Glutamatergic neuron (in vitro differentiated cells): ENCODE data around the gene PLCG1. TPM values are rescaled to one million over a fixed set of nuclear protein-coding genes. Genes with fewer than 3 reads are reported as not detected.

ENCODE experiments used
- DNase-seq: peaks from one replicate; pipeline ENCODE4 v3.0.0; 2022
- H3K27ac Mint-ChIP-seq: one replicate; pipeline ENCODE4 v1.8.0; 2020; ENCODE audit warnings: mild to moderate bottlenecking, mixed read lengths, inconsistent platforms; ENCODE audit not compliant: unreplicated experiment
- H3K27me3 Mint-ChIP-seq: one replicate; pipeline ENCODE4 v1.8.0; 2020; ENCODE audit warnings: mild to moderate bottlenecking, moderate library complexity, mixed read lengths, inconsistent platforms; ENCODE audit not compliant: unreplicated experiment
- H3K36me3 Mint-ChIP-seq: one replicate; pipeline ENCODE4 v1.8.0; 2020; ENCODE audit warnings: mild to moderate bottlenecking, mixed read lengths, inconsistent platforms; ENCODE audit not compliant: unreplicated experiment
- H3K4me1 Mint-ChIP-seq: one replicate; pipeline ENCODE4 v1.8.0; 2020; ENCODE audit warnings: mild to moderate bottlenecking, low read depth, mixed read lengths, inconsistent platforms; ENCODE audit not compliant: unreplicated experiment
- H3K4me3 Mint-ChIP-seq: one replicate; pipeline ENCODE4 v1.8.0; 2020; ENCODE audit warnings: mild to moderate bottlenecking, mixed read lengths, inconsistent platforms; ENCODE audit not compliant: unreplicated experiment
- H3K9me3 Mint-ChIP-seq: one replicate; pipeline ENCODE4 v1.8.0; 2020; ENCODE audit warnings: mild to moderate bottlenecking, moderate library complexity, mixed read lengths, inconsistent platforms; ENCODE audit not compliant: unreplicated experiment
- total RNA-seq: library from RNA; stranded (reverse); fragmentation: NEBNext Ultra II Directional; extraction: Animal tissue kit (Norgen Biotek cat#: 25700); gene quantifications from one replicate; pipeline ENCODE4 v1.2.1, GENCODE V29; 2021; ENCODE audit not compliant: unreplicated experiment
- TF ChIP-seq, protein P1 (sequence below): fragments of 200-600 bp; sonication (generic); IDR thresholded peaks from one replicate; pipeline ENCODE4 v1.5.0; 2021; ENCODE audit not compliant: partially characterized antibody, unreplicated experiment

PLCG1 gene
- total RNA-seq, 1 donor from 2014 or later, result 458 TPM

DNA sequence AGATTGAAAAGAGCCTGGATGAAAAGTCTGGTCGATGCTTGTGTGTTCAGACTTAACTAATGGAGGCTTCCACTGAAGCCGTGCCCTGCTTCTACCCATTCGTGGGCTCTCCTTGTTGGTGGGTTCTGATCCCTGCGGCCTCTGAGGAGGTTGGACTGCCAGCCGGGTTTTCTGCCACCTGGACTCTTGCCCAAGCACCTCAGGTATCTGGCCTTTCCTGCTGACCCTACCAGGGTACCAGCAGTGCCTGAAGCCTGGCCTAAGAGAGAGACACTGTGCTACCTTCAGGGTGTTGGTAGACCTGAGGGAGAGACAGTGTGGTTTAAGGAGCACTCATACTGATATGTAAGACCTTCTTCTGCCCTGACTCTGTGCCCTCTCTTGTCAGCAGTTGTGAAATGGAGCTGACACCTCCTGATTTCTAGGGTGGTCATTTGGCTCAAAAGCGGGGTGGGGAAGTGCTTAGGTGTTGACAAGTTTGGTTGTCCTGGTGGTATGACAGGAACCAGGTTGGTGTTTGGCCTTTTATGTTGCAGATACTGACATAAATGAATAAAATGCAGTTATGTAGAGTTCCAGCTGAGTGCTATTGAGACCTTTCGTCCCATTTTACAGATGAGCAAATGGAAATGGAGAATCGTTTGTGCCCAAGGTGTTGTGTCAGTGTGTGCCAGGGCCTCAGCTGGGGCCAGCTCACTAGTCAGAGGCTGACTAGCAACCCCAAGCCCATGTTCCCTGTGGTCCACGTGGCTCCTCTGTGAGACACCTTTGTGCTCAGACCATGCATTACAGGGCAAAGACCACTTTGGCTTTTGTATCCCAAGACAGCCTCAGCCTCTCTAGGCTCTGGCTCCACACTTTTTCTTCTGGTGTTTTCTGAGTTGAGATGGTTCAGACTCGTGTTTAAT, 3.1 kb downstream of the PLCG1 start:
- peak overlapping the region; percentile 99 for H3K4me3 Mint-ChIP-seq
- DNase-seq, result no peak
- H3K4me1 Mint-ChIP-seq, result peaks cover 54% of the 10 kb centered on the region
- H3K27me3 Mint-ChIP-seq, result peaks cover 22% of the 10 kb centered on the region
- no peaks in the 10 kb centered on the region for H3K36me3 Mint-ChIP-seq
- TF ChIP-seq, protein P1, sequence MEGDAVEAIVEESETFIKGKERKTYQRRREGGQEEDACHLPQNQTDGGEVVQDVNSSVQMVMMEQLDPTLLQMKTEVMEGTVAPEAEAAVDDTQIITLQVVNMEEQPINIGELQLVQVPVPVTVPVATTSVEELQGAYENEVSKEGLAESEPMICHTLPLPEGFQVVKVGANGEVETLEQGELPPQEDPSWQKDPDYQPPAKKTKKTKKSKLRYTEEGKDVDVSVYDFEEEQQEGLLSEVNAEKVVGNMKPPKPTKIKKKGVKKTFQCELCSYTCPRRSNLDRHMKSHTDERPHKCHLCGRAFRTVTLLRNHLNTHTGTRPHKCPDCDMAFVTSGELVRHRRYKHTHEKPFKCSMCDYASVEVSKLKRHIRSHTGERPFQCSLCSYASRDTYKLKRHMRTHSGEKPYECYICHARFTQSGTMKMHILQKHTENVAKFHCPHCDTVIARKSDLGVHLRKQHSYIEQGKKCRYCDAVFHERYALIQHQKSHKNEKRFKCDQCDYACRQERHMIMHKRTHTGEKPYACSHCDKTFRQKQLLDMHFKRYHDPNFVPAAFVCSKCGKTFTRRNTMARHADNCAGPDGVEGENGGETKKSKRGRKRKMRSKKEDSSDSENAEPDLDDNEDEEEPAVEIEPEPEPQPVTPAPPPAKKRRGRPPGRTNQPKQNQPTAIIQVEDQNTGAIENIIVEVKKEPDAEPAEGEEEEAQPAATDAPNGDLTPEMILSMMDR, result no peak
- peaks cover 17% of the 10 kb centered on the region for H3K9me3 Mint-ChIP-seq
- H3K27ac Mint-ChIP-seq, result peak overlapping the region; percentile 96

DNA sequence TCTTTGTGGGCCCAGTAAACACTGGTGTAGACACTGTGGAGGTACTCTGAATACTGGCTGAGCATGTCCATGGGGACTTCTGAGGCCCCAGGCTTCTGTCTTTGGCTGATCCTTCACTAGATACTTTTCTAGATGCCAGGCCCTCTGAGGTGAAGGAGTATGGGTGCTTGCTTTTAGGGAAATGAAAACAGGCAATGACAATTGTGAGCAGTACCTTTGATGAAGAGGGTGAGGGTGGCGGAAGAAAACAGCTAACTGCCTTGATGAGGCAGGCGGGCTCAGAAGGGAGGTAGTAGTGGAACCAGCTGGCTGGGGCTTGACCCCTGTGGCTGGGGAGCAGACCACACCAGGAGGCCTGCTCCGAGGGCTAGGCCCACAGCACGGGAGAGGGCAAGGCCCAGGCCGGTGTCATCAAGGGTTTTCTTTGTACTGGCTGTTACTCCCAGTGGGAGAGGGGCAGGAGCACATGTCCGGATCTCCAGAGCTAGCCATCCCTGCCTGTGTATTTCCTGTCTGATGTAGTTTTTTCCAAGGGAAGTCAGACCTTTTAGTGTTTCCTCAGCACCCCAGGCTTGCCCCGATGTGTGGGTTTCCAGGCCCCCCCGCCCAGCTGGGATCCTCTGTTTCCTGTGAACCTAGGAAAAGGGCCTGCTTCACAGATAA, 3.9 kb downstream of the PLCG1 start:
- H3K9me3 Mint-ChIP-seq, result peaks cover 9% of the 10 kb centered on the region
- peak overlapping the region; percentile 87 for H3K27ac Mint-ChIP-seq
- H3K4me1 Mint-ChIP-seq, result peaks cover 48% of the 10 kb centered on the region
- TF ChIP-seq, protein P1, result no peak
- peak overlapping the region; percentile 99 for H3K4me3 Mint-ChIP-seq
- H3K27me3 Mint-ChIP-seq, result peaks cover 16% of the 10 kb centered on the region
- no peak for DNase-seq
- no peaks in the 10 kb centered on the region for H3K36me3 Mint-ChIP-seq

DNA sequence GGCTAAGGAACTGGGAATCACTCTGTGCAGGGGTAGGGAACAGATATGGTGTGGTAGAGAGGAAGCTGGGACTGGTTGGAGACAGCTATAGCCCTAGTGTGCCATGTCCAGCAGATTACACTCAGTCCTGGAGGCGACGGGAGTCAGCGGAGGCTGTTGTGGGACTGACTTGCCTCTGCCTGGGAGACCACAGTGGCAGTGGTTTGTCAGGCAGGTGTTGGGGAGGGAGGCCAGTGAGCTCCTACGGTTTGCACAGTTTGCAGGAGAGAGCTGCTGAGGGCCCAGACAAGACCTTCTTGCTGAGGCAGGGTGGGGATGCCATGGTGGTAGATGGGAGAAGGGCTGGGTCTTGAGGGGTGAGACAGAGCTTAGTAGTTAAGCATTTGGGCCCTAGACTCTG, 4.9 kb downstream of the PLCG1 start:
- DNase-seq, result no peak
- Mint-ChIP-seq H3K9me3 (peaks cover 9% of the 10 kb centered on the region), H3K4me3 (peak overlapping the region; percentile 99), H3K27me3 (peaks cover 17% of the 10 kb centered on the region), H3K4me1 (peaks cover 54% of the 10 kb centered on the region), H3K36me3 (no peaks in the 10 kb centered on the region), H3K27ac (peak overlapping the region; percentile 64)
- TF ChIP-seq, protein P1, result no peak

DNA sequence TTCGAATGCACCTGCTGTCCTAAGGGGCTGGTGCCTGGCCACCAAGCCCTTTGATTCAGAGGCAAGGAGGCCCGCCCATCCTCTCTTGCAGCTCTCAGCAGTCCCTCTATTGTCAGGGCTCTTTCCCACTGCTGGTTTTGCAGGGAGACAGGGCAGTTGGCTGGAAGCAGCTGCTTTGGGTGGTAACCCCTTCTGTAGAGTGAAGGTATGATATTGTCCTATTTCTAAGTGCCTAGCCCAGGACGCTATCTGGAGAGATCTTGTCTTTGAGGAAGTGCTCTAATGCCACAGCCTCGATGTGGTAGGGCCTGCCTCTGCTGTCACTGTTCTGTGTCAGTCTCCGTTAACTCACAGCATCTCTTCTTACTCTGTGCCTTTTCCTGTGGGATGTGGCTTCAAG, 5.6 kb downstream of the PLCG1 start:
- Mint-ChIP-seq H3K36me3 (no peaks in the 10 kb centered on the region), H3K4me1 (peaks cover 55% of the 10 kb centered on the region), H3K4me3 (peak overlapping the region; percentile 99), H3K27me3 (peaks cover 17% of the 10 kb centered on the region), H3K9me3 (peaks cover 9% of the 10 kb centered on the region), H3K27ac (peak overlapping the region; percentile 55)
- DNase-seq, result no peak
- TF ChIP-seq, protein P1, result no peak

DNA sequence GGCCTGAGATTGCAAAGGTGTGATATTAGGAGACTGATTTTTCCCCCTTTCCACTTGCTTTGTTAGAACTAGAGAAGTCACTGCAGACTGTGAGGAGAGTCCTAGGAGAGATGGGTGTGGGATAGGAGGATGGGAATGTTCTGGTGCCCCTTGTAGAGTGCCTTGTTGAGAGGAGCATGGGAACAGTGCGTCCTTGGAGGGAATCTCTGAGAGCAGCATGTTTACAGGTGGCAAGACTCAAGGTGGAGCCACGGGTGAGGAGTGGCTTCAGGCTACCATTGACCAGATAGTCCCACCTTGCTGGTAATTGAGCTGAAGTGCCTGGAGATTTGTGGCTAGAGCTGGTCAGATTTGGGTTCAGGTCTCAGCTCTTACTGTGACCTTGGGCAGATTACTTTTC, 6.0 kb downstream of the PLCG1 start:
- peak overlapping the region; percentile 99 for H3K4me3 Mint-ChIP-seq
- H3K27ac Mint-ChIP-seq, result peak overlapping the region; percentile 52
- peaks cover 8% of the 10 kb centered on the region for H3K9me3 Mint-ChIP-seq
- peaks cover 15% of the 10 kb centered on the region for H3K27me3 Mint-ChIP-seq
- H3K4me1 Mint-ChIP-seq, result peaks cover 56% of the 10 kb centered on the region
- no peak for DNase-seq
- no peaks in the 10 kb centered on the region for H3K36me3 Mint-ChIP-seq
- TF ChIP-seq, protein P1, result no peak
